ENCODE data around the gene AIFM2.

- no peak for TF ChIP-seq SP1 (IDR thresholded peaks at IDR 0.05)
- TF ChIP-seq YY1 (IDR thresholded peaks at IDR 0.05) = no peak
- TF ChIP-seq CTCF (IDR thresholded peaks at IDR 0.05; ENCODE audit: low read depth, low read length, missing input control) = no peak
- no peak for TF ChIP-seq MAX (IDR thresholded peaks at IDR 0.05)
- no peak for TF ChIP-seq RAD21 (IDR thresholded peaks at IDR 0.05)
- no peak for TF ChIP-seq NR2F2 (IDR thresholded peaks at IDR 0.05)
- TF ChIP-seq, protein P1, sequence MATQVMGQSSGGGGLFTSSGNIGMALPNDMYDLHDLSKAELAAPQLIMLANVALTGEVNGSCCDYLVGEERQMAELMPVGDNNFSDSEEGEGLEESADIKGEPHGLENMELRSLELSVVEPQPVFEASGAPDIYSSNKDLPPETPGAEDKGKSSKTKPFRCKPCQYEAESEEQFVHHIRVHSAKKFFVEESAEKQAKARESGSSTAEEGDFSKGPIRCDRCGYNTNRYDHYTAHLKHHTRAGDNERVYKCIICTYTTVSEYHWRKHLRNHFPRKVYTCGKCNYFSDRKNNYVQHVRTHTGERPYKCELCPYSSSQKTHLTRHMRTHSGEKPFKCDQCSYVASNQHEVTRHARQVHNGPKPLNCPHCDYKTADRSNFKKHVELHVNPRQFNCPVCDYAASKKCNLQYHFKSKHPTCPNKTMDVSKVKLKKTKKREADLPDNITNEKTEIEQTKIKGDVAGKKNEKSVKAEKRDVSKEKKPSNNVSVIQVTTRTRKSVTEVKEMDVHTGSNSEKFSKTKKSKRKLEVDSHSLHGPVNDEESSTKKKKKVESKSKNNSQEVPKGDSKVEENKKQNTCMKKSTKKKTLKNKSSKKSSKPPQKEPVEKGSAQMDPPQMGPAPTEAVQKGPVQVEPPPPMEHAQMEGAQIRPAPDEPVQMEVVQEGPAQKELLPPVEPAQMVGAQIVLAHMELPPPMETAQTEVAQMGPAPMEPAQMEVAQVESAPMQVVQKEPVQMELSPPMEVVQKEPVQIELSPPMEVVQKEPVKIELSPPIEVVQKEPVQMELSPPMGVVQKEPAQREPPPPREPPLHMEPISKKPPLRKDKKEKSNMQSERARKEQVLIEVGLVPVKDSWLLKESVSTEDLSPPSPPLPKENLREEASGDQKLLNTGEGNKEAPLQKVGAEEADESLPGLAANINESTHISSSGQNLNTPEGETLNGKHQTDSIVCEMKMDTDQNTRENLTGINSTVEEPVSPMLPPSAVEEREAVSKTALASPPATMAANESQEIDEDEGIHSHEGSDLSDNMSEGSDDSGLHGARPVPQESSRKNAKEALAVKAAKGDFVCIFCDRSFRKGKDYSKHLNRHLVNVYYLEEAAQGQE (IDR thresholded peaks at IDR 0.05) = no peak
- TF ChIP-seq ATF3 (IDR thresholded peaks at IDR 0.05) = no peak
- TF ChIP-seq EGR1 (IDR thresholded peaks at IDR 0.05; ENCODE audit: low read depth in 2 of 2) = no peak
- TF ChIP-seq HNF4G (IDR thresholded peaks at IDR 0.05) = no peak
- no peak for TF ChIP-seq TAF1 (conservative IDR thresholded peaks at IDR 0.05)
- TF ChIP-seq FOXA1 (IDR thresholded peaks at IDR 0.05) = no peak
- no peak for TF ChIP-seq GABPA (IDR thresholded peaks at IDR 0.05 in 1 of 2, conservative IDR thresholded peaks at IDR 0.05 in 1 of 2)
- TF ChIP-seq, protein P2, sequence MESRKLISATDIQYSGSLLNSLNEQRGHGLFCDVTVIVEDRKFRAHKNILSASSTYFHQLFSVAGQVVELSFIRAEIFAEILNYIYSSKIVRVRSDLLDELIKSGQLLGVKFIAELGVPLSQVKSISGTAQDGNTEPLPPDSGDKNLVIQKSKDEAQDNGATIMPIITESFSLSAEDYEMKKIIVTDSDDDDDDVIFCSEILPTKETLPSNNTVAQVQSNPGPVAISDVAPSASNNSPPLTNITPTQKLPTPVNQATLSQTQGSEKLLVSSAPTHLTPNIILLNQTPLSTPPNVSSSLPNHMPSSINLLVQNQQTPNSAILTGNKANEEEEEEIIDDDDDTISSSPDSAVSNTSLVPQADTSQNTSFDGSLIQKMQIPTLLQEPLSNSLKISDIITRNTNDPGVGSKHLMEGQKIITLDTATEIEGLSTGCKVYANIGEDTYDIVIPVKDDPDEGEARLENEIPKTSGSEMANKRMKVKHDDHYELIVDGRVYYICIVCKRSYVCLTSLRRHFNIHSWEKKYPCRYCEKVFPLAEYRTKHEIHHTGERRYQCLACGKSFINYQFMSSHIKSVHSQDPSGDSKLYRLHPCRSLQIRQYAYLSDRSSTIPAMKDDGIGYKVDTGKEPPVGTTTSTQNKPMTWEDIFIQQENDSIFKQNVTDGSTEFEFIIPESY (IDR thresholded peaks at IDR 0.05) = no peak
Observed at GRCh38 chr10:70175516-70175915, 42.9 kb upstream of the AIFM2 start.

Data from liver (tissue), 3 donors.